Endothelial cell of umbilical vein (primary cell): ENCODE data around the gene CUBN. TPM values are rescaled to one million over a fixed set of nuclear protein-coding genes. Genes with fewer than 3 reads are reported as not detected.

Source experiments
- BruUV-seq: library from RNA; stranded (reverse); fragments of 400-500 nt; replicated peaks from 2 replicates; lab custom pipeline; 2021; lab: Mats Ljungman, UMichigan
- CTCF ChIA-PET: fragments of 300-600, 350-600 bp; sonication (Branson Sonifier 250); formaldehyde crosslinking; loops from one replicate; lab custom pipeline; 2021; ENCODE audit warnings: antibody characterized with exemption, inconsistent platforms; lab: Charles Lee
- POLR2A ChIA-PET: fragments of 300-600, 350-600 bp; sonication (Branson Sonifier 250); formaldehyde crosslinking; loops from one replicate; lab custom pipeline; 2021; ENCODE audit warnings: antibody characterized with exemption, inconsistent platforms; lab: Charles Lee
- DNase-seq: peaks from one replicate; pipeline ENCODE4 v3.0.0-alpha.2; 2011; ENCODE audit warnings: low read depth, low spot score
- FAIRE-seq: peaks from 2 replicates; lab custom pipeline; 2011; peaks lifted over from hg19 to GRCh38; lab: Jason Lieb, UNC
- H2AFZ ChIP-seq: 2 replicates; pipeline ENCODE4 v1.6.0; 2012; ENCODE audit warnings: low read depth, low read length, control low read depth, inconsistent platforms
- H3K27ac ChIP-seq: 2 replicates; pipeline ENCODE4 v1.5.1; 2011; ENCODE audit warnings: low read depth, mild to moderate bottlenecking, control low read depth, low read length, moderate library complexity; ENCODE audit not compliant: insufficient read depth
- H3K27me3 ChIP-seq, 2 experiments: 2 replicates each; pipeline versions ENCODE4 v1.6.0 to v1.6.1; 2011; ENCODE audit warnings: low read length in 2 of 2, mixed read lengths in 1 of 2; ENCODE audit not compliant: control insufficient read depth in 2 of 2, insufficient read depth in 2 of 2
- H3K36me3 ChIP-seq, 2 experiments: 2 replicates in 1 of 2; 3 replicates in 1 of 2; pipeline ENCODE4 v1.5.1; 2011; ENCODE audit warnings: low read length in 2 of 2, mild to moderate bottlenecking in 1 of 2, moderate library complexity in 1 of 2; ENCODE audit not compliant: control insufficient read depth in 2 of 2, insufficient read depth in 2 of 2; ENCODE audit errors: extremely low read depth in 1 of 2
- H3K4me1 ChIP-seq: 3 replicates; pipeline ENCODE4 v1.5.1; 2011; ENCODE audit warnings: mild to moderate bottlenecking, low read length; ENCODE audit not compliant: control insufficient read depth, insufficient read depth; ENCODE audit errors: extremely low read depth
- H3K4me2 ChIP-seq: 2 replicates; pipeline ENCODE4 v1.6.1; 2011; ENCODE audit warnings: low read length, control low read depth, mixed read lengths; ENCODE audit not compliant: insufficient read depth
- H3K4me3 ChIP-seq, 3 experiments: fragments of 200-600 bp in 1 of 3; sonication (generic), shearing (Covaris generic) in 1 of 3; replicated peaks in 1 of 3; 2 replicates each; pipeline ENCODE4 v1.5.1; 2011 to 2016; ENCODE audit warnings: control low read depth in 3 of 3, low read length in 3 of 3, mild to moderate bottlenecking in 2 of 3, inconsistent platforms in 1 of 3, low read depth in 1 of 3, moderate library complexity in 1 of 3; ENCODE audit not compliant: insufficient read depth in 1 of 3
- H3K79me2 ChIP-seq: 2 replicates; pipeline ENCODE4 v1.6.0; 2012; ENCODE audit warnings: low read length, inconsistent platforms; ENCODE audit not compliant: control insufficient read depth, insufficient read depth
- H3K9ac ChIP-seq: replicated peaks from 2 replicates; pipeline ENCODE3; 2011; ENCODE audit warnings: low read length, control low read depth; ENCODE audit not compliant: insufficient read depth; ENCODE audit errors: extremely low read depth
- H3K9me1 ChIP-seq: replicated peaks from 3 replicates; pipeline ENCODE4 v1.6.0; 2011; ENCODE audit warnings: mild to moderate bottlenecking, low read length; ENCODE audit not compliant: control insufficient read depth, insufficient read depth; ENCODE audit errors: extremely low read depth
- H3K9me3 ChIP-seq: replicated peaks from 2 replicates; pipeline ENCODE4 v1.5.1; 2012; ENCODE audit warnings: low read length, inconsistent platforms; ENCODE audit not compliant: control insufficient read depth, insufficient read depth
- H4K20me1 ChIP-seq: replicated peaks from 2 replicates; pipeline ENCODE3; 2011; ENCODE audit warnings: mild to moderate bottlenecking, low read length; ENCODE audit not compliant: control insufficient read depth, insufficient read depth; ENCODE audit errors: extremely low read depth
- EZH2 ChIP-seq: IDR thresholded peaks from 2 replicates; pipeline ENCODE4 v1.6.1; 2012; ENCODE audit warnings: borderline replicate concordance, low read depth, mild to moderate bottlenecking, moderate library complexity, low read length, inconsistent platforms; ENCODE audit not compliant: severe bottlenecking
- FOS ChIP-seq: IDR thresholded peaks from 2 replicates; pipeline ENCODE4 v1.6.1; 2011; ENCODE audit warnings: mild to moderate bottlenecking, low read length, moderate library complexity, borderline replicate concordance; ENCODE audit not compliant: insufficient read depth
- GATA2 ChIP-seq: IDR thresholded peaks from 2 replicates; pipeline ENCODE4 v1.7.0; 2011; ENCODE audit warnings: low read depth, mild to moderate bottlenecking, moderate library complexity, mixed read lengths, low read length; ENCODE audit not compliant: insufficient read length, insufficient read depth
- JUN ChIP-seq: IDR thresholded peaks from 2 replicates; pipeline ENCODE4 v1.6.1; 2011; ENCODE audit warnings: borderline replicate concordance, low read depth; ENCODE audit not compliant: insufficient read length, insufficient read depth
- MYC ChIP-seq: IDR thresholded peaks from one replicate; pipeline ENCODE4 v1.6.1; 2011; ENCODE audit warnings: mild to moderate bottlenecking, low read depth, low read length
- POLR2A ChIP-seq: IDR thresholded peaks from 2 replicates; pipeline ENCODE4 v1.6.1; 2012; ENCODE audit warnings: low read depth, mild to moderate bottlenecking, control low read depth, low read length
- POLR2AphosphoS5 ChIP-seq: IDR thresholded peaks from 2 replicates; pipeline ENCODE4 v1.6.1; 2012; ENCODE audit warnings: low read depth, mild to moderate bottlenecking, control low read depth, low read length, moderate library complexity; ENCODE audit not compliant: insufficient read depth
- dilution Hi-C: fragments of 300-500 bp; cut with MboI; formaldehyde crosslinking; loops from one replicate; pipeline ENCODE4 v1.15.0; 2019; ENCODE audit warnings: low sequenced_read_pairs; ENCODE audit not compliant: extremely low pct_ligation_motif_present
- intact Hi-C: fragments of 100-400 bp; cut with micrococcal nuclease; formaldehyde crosslinking; loops from one replicate; pipeline ENCODE4 v1.10.0; 2022
- polyA plus RNA-seq, 4 experiments: library from polyadenylated mRNA; depleted of rRNA in 3 of 4; stranded (reverse) in 3 of 4; unstranded in 1 of 4; fragments of >200 nt; gene quantifications; 2 replicates each; pipeline versions ENCODE4 v1.2.1 to v1.2.3, GENCODE V29; 2011 to 2012; ENCODE audit warnings: missing spikeins in 1 of 4
- total RNA-seq: library from RNA; stranded (reverse); gene quantifications from 2 replicates; pipeline ENCODE4 v1.2.3, GENCODE V29; 2021
- TF ChIP-seq, protein P1 (sequence below): IDR thresholded peaks from 2 replicates; pipeline ENCODE4 v1.6.1; 2011; ENCODE audit not compliant: insufficient read depth, insufficient read length
- TF ChIP-seq, protein P2 (sequence below), 2 donors: IDR thresholded peaks; 1 replicate in 1 of 2; 2 replicates in 1 of 2; pipeline ENCODE4 v1.5.1; 2011; ENCODE audit warnings: low read length in 2 of 2, mild to moderate bottlenecking in 2 of 2, moderate library complexity in 2 of 2, control low read depth in 1 of 2, inconsistent platforms in 1 of 2, low read depth in 1 of 2; ENCODE audit not compliant: insufficient read depth in 1 of 2; ENCODE audit errors: extremely low read depth in 1 of 2

The CUBN gene
- total and polyA plus RNA-seq, 2 donors (not counting 3 experiments of a cell fraction or from before 2014, with no cell fraction given): 2.7 to 4.6 TPM

DNA sequence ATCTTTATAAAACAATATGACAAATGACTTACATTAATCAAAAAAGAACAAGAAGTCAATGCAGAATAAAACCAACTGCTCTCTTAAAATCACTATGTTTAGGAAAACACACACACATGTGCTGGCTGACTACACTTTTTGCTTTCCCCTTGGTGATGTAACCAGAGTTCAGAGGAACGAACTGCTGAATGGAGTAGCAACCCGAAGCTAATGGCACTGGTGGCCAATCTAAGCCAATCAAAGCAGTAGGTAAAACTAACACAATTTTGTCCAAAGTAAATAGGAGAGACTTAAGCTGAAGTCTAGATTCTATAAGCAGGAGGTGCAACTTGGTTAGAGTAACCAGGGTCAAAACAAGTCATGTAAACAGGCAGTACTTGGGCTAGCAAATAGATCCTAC lies 33.2 kb upstream of the CUBN start:
- Histone ChIP-seq H3K79me2 (no peaks in the 10 kb centered on the region), H3K4me2 (no peak overlapping the region), H3K36me3 (no peaks in the 10 kb centered on the region), H3K27ac (no peak overlapping the region), H2AFZ (no peak overlapping the region), H4K20me1 (no peaks in the 10 kb centered on the region), H3K9me1 (no peaks in the 10 kb centered on the region), H3K9ac (no peak overlapping the region), H3K4me1 (no peaks in the 10 kb centered on the region), H3K9me3 (no peaks in the 10 kb centered on the region), H3K27me3 (no peaks in the 10 kb centered on the region), H3K4me3 (no peak overlapping the region)
- dilution Hi-C loops (no loop called here), intact Hi-C loops (no loop called here)
- no peak for DNase-seq
- no TSS peak for BruUV-seq
- ChIA-PET CTCF (no interaction called here), POLR2A (no interaction called here)
- TF ChIP-seq JUN (no peak), FOS (no peak), EZH2 (no peak), POLR2A (no peak), POLR2AphosphoS5 (no peak), MYC (no peak), GATA2 (no peak)
- TF ChIP-seq, protein P1, sequence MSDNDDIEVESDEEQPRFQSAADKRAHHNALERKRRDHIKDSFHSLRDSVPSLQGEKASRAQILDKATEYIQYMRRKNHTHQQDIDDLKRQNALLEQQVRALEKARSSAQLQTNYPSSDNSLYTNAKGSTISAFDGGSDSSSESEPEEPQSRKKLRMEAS: no peak
- TF ChIP-seq, protein P2, sequence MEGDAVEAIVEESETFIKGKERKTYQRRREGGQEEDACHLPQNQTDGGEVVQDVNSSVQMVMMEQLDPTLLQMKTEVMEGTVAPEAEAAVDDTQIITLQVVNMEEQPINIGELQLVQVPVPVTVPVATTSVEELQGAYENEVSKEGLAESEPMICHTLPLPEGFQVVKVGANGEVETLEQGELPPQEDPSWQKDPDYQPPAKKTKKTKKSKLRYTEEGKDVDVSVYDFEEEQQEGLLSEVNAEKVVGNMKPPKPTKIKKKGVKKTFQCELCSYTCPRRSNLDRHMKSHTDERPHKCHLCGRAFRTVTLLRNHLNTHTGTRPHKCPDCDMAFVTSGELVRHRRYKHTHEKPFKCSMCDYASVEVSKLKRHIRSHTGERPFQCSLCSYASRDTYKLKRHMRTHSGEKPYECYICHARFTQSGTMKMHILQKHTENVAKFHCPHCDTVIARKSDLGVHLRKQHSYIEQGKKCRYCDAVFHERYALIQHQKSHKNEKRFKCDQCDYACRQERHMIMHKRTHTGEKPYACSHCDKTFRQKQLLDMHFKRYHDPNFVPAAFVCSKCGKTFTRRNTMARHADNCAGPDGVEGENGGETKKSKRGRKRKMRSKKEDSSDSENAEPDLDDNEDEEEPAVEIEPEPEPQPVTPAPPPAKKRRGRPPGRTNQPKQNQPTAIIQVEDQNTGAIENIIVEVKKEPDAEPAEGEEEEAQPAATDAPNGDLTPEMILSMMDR (IDR thresholded peaks at IDR 0.05; ENCODE audit: extremely low read depth in 1 of 2, insufficient read depth in 1 of 2, low read depth in 1 of 2, low read length in 2 of 2): no peak
- FAIRE-seq: no peak
